Activated CD8-positive, alpha-beta T cell treated with anti-CD3 and anti-CD28 coated beads for 36 hours (primary cell): ENCODE results near the gene STMN3. TPM values are rescaled to one million over a fixed set of nuclear protein-coding genes. Genes with fewer than 3 reads are reported as not detected.

ENCODE experiments used
- total RNA-seq, 2 experiments: library from RNA; stranded (reverse); gene quantifications; one replicate each; pipeline ENCODE4 v1.2.3, GENCODE V29; 2021

The STMN3 gene
- total RNA-seq, 2 experiments from 2014 or later, result 17.8 to 18.4 TPM

Other genes with a start within 250 kb of the STMN3 start
- not detected for gene KCNQ2, start 180.8 kb downstream of the STMN3 start, total RNA-seq
- gene EEF1A2, start 154.3 kb downstream of the STMN3 start, total RNA-seq, result 1 to 10 TPM; 1.4 to 2.2 TPM
- 100 to 1,000 TPM; 193 to 226 TPM for gene PPDPF, start 132.7 kb downstream of the STMN3 start, total RNA-seq
- gene PTK6, start 116.0 kb downstream of the STMN3 start, total RNA-seq, result under 1 TPM in 1 of 2 experiments, not detected in 1; 0.18 TPM
- not detected for gene SRMS, start 105.7 kb downstream of the STMN3 start, total RNA-seq
- under 1 TPM; 0.23 to 0.27 TPM for gene FNDC11, start 99.3 kb downstream of the STMN3 start, total RNA-seq
- gene HELZ2, start 79.2 kb downstream of the STMN3 start, total RNA-seq, result 10 to 100 TPM; 14.3 to 17.6 TPM
- 10 to 100 TPM; 16.2 to 16.3 TPM for gene GMEB2, start 26.3 kb downstream of the STMN3 start, total RNA-seq
- gene RTEL1, start 4.9 kb upstream of the STMN3 start, total RNA-seq, result 10 to 100 TPM; 37.4 to 39.1 TPM
- not detected for gene TNFRSF6B, start 43.2 kb upstream of the STMN3 start, total RNA-seq
- 10 to 100 TPM; 41.7 to 44.2 TPM for gene ARFRP1, start 54.6 kb upstream of the STMN3 start, total RNA-seq
- 10 to 100 TPM; 22.4 to 22.5 TPM for gene ZGPAT, start 54.6 kb upstream of the STMN3 start, total RNA-seq
- gene LIME1, start 83.2 kb upstream of the STMN3 start, total RNA-seq, result 10 to 100 TPM; 15.5 to 16.8 TPM
- gene SLC2A4RG, start 86.4 kb upstream of the STMN3 start, total RNA-seq, result 10 to 100 TPM; 38.5 to 39.8 TPM
- gene ZBTB46, start 177.8 kb upstream of the STMN3 start, total RNA-seq, result under 1 TPM; 0.31 to 0.38 TPM
- gene ABHD16B, start 208.1 kb upstream of the STMN3 start, total RNA-seq, result not detected
- 10 to 100 TPM; 43.1 to 44.6 TPM for gene TPD52L2, start 211.8 kb upstream of the STMN3 start, total RNA-seq
- gene DNAJC5, start 241.7 kb upstream of the STMN3 start, total RNA-seq, result 10 to 100 TPM; 32.2 to 32.5 TPM